ENCODE results near the gene ZSCAN5B.

ZSCAN5B gene

DNA sequence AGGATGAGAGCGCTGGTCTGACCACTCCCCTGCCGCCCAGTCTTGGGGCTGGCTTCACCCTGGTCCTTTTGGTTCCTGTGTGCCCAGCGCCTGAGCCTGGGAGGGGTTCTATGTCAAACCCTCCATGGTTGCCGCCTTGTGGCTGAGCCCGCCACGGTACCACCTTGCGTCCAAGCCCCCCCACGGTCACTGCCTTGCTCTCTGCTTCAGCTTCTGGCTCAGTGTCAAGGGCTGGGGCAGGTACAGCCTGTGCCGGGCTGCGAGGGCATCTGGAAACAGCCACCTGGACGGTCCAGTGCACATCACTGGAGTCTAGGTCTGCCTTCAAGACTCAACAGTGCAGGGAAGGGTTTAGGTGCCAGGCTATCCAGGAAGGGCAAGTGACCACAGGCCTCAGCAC, 36.0 kb downstream of the ZSCAN5B start:
- Histone ChIP-seq H3K27ac (ENCODE audit: low read length) (no peak overlapping the region), H3K27me3 (replicated peaks; ENCODE audit: insufficient read depth, low read length) (no peaks in the 10 kb centered on the region), H3K4me3 (ENCODE audit: low read length) (no peak overlapping the region), H3K36me3 (replicated peaks; ENCODE audit: insufficient read depth, low read length) (no peaks in the 10 kb centered on the region), H3K4me2 (ENCODE audit: low read depth, low read length) (no peak overlapping the region), H3K9ac (ENCODE audit: low read length) (no peak overlapping the region), H3K9me2 (replicated peaks; ENCODE audit: insufficient read depth, low read length) (no peaks in the 10 kb centered on the region), H4K20me1 (ENCODE audit: insufficient read depth, low read length) (no peaks in the 10 kb centered on the region), H3F3A (ENCODE audit: insufficient read depth, low read length) (no peaks in the 10 kb centered on the region), H3K79me2 (ENCODE audit: low read length) (no peaks in the 10 kb centered on the region), H2AFZ (ENCODE audit: low read length) (no peak overlapping the region), H3K4me1 (ENCODE audit: low read length) (no peaks in the 10 kb centered on the region), H3K9me3 (replicated peaks; ENCODE audit: insufficient read depth, low read length) (no peaks in the 10 kb centered on the region)
- TF ChIP-seq CTCF (IDR thresholded peaks at IDR 0.05; ENCODE audit: low read length) (no peak), EZH2 (optimal IDR thresholded peaks at IDR 0.05; ENCODE audit: low read depth, low read length) (no peak)
- no peak for DNase-seq

- Histone ChIP-seq H3K36me3 (replicated peaks; ENCODE audit: insufficient read depth, low read length) (no peaks in the 10 kb centered on the region), H3K4me1 (ENCODE audit: low read length) (no peaks in the 10 kb centered on the region), H4K20me1 (ENCODE audit: insufficient read depth, low read length) (no peaks in the 10 kb centered on the region)
These were observed 37.8 kb downstream of the ZSCAN5B start for GRCh38 chr19:56159622-56160271.

GRCh38 chr19:56159009-56159559, 38.5 kb downstream of the ZSCAN5B start:
- Histone ChIP-seq H3K9me3 (replicated peaks; ENCODE audit: insufficient read depth, low read length) (no peaks in the 10 kb centered on the region), H3K4me2 (ENCODE audit: low read depth, low read length) (no peak overlapping the region), H4K20me1 (ENCODE audit: insufficient read depth, low read length) (no peaks in the 10 kb centered on the region), H3K79me2 (ENCODE audit: low read length) (no peaks in the 10 kb centered on the region), H3K4me3 (ENCODE audit: low read length) (no peak overlapping the region), H3K27me3 (replicated peaks; ENCODE audit: insufficient read depth, low read length) (no peaks in the 10 kb centered on the region), H2AFZ (ENCODE audit: low read length) (no peak overlapping the region), H3K36me3 (replicated peaks; ENCODE audit: insufficient read depth, low read length) (no peaks in the 10 kb centered on the region), H3K9ac (ENCODE audit: low read length) (no peak overlapping the region), H3K4me1 (ENCODE audit: low read length) (no peaks in the 10 kb centered on the region), H3K27ac (ENCODE audit: low read length) (no peak overlapping the region), H3F3A (ENCODE audit: insufficient read depth, low read length) (no peaks in the 10 kb centered on the region), H3K9me2 (replicated peaks; ENCODE audit: insufficient read depth, low read length) (no peaks in the 10 kb centered on the region)
- DNase-seq, result no peak
- TF ChIP-seq EZH2phosphoT487 (IDR thresholded peaks at IDR 0.05; ENCODE audit: low read length), result no peak
- TF ChIP-seq CTCF (IDR thresholded peaks at IDR 0.05; ENCODE audit: low read length), result no peak
- TF ChIP-seq EZH2 (optimal IDR thresholded peaks at IDR 0.05; ENCODE audit: low read depth, low read length), result no peak

More at GRCh38 chr19:56159622-56160271, 37.8 kb downstream of the ZSCAN5B start:
- Histone ChIP-seq H2AFZ (ENCODE audit: low read length) (no peak overlapping the region), H3K9me3 (replicated peaks; ENCODE audit: insufficient read depth, low read length) (no peaks in the 10 kb centered on the region), H3K4me2 (ENCODE audit: low read depth, low read length) (no peak overlapping the region), H3K27ac (ENCODE audit: low read length) (no peak overlapping the region), H3K9me2 (replicated peaks; ENCODE audit: insufficient read depth, low read length) (no peaks in the 10 kb centered on the region), H3K79me2 (ENCODE audit: low read length) (no peaks in the 10 kb centered on the region), H3K4me3 (ENCODE audit: low read length) (no peak overlapping the region), H3F3A (ENCODE audit: insufficient read depth, low read length) (no peaks in the 10 kb centered on the region), H3K9ac (ENCODE audit: low read length) (no peak overlapping the region), H3K27me3 (replicated peaks; ENCODE audit: insufficient read depth, low read length) (no peaks in the 10 kb centered on the region)
- no peak for DNase-seq
- no peak for TF ChIP-seq EZH2 (optimal IDR thresholded peaks at IDR 0.05; ENCODE audit: low read depth, low read length)
- no peak for TF ChIP-seq EZH2phosphoT487 (IDR thresholded peaks at IDR 0.05; ENCODE audit: low read length)
- no peak for TF ChIP-seq CTCF (IDR thresholded peaks at IDR 0.05; ENCODE audit: low read length)

Data from MM.1S (cell line).